ENCODE data around the gene KRT80. TPM values are rescaled to one million over a fixed set of nuclear protein-coding genes. Genes with fewer than 3 reads are reported as not detected.

KRT80 gene
- total RNA-seq, 1 donor from 2014 or later: 10.7 TPM

- TF ChIP-seq CTCF (IDR thresholded peaks at IDR 0.05): no peak
- H3K4me1 Mint-ChIP-seq (ENCODE audit: low read depth): peaks cover 60% of the 10 kb centered on the region
- no peaks in the 10 kb centered on the region for H3K9me3 Mint-ChIP-seq (ENCODE audit: low read depth)
- DNase-seq (ENCODE audit: low spot score): no peak
- H3K27ac Mint-ChIP-seq (ENCODE audit: unreplicated experiment): peak overlapping the region; percentile 87
- H3K36me3 Mint-ChIP-seq (ENCODE audit: low read depth): no peaks in the 10 kb centered on the region
- no peaks in the 10 kb centered on the region for H3K27me3 Mint-ChIP-seq (ENCODE audit: low read depth)
- no peak overlapping the region for H3K4me3 Mint-ChIP-seq (ENCODE audit: unreplicated experiment)
Measured at GRCh38 chr12:52145228-52146088, 46.4 kb downstream of the KRT80 start.

- Mint-ChIP-seq H3K9me3 (ENCODE audit: low read depth) (no peaks in the 10 kb centered on the region), H3K27me3 (ENCODE audit: low read depth) (no peaks in the 10 kb centered on the region), H3K4me3 (ENCODE audit: unreplicated experiment) (no peak overlapping the region), H3K27ac (ENCODE audit: unreplicated experiment) (no peak overlapping the region), H3K36me3 (ENCODE audit: low read depth) (no peaks in the 10 kb centered on the region), H3K4me1 (ENCODE audit: low read depth) (peaks cover 53% of the 10 kb centered on the region)
- TF ChIP-seq CTCF (IDR thresholded peaks at IDR 0.05): no peak
- no peak for DNase-seq (ENCODE audit: low spot score)
Measured at GRCh38 chr12:52144512-52145227, 47.1 kb downstream of the KRT80 start.

- TF ChIP-seq CTCF (IDR thresholded peaks at IDR 0.05): no peak
- peaks cover 34% of the 10 kb centered on the region for H3K4me1 Mint-ChIP-seq (ENCODE audit: low read depth)
- no peak overlapping the region for H3K27ac Mint-ChIP-seq (ENCODE audit: unreplicated experiment)
Measured at GRCh38 chr12:52142431-52142830, 49.4 kb downstream of the KRT80 start.

GRCh38 chr12:52141875-52142274, 49.9 kb downstream of the KRT80 start:
- H3K4me3 Mint-ChIP-seq (ENCODE audit: unreplicated experiment): no peak overlapping the region
- peaks cover 28% of the 10 kb centered on the region for H3K4me1 Mint-ChIP-seq (ENCODE audit: low read depth)
- H3K36me3 Mint-ChIP-seq (ENCODE audit: low read depth): no peaks in the 10 kb centered on the region
- no peak overlapping the region for H3K27ac Mint-ChIP-seq (ENCODE audit: unreplicated experiment)
- no peaks in the 10 kb centered on the region for H3K27me3 Mint-ChIP-seq (ENCODE audit: low read depth)
- no peaks in the 10 kb centered on the region for H3K9me3 Mint-ChIP-seq (ENCODE audit: low read depth)
- no peak for TF ChIP-seq CTCF (IDR thresholded peaks at IDR 0.05)
- DNase-seq (ENCODE audit: low spot score): no peak

More at GRCh38 chr12:52142431-52142830, 49.4 kb downstream of the KRT80 start:
- H3K9me3 Mint-ChIP-seq (ENCODE audit: low read depth): no peaks in the 10 kb centered on the region
- H3K27me3 Mint-ChIP-seq (ENCODE audit: low read depth): no peaks in the 10 kb centered on the region
- no peak for DNase-seq (ENCODE audit: low spot score)
- H3K4me3 Mint-ChIP-seq (ENCODE audit: unreplicated experiment): no peak overlapping the region
- H3K36me3 Mint-ChIP-seq (ENCODE audit: low read depth): no peaks in the 10 kb centered on the region

GRCh38 chr12:52141306-52141705, 50.5 kb downstream of the KRT80 start:
- Mint-ChIP-seq H3K4me1 (ENCODE audit: low read depth) (peaks cover 25% of the 10 kb centered on the region), H3K9me3 (ENCODE audit: low read depth) (no peaks in the 10 kb centered on the region), H3K4me3 (ENCODE audit: unreplicated experiment) (no peak overlapping the region), H3K27me3 (ENCODE audit: low read depth) (no peaks in the 10 kb centered on the region), H3K36me3 (ENCODE audit: low read depth) (no peaks in the 10 kb centered on the region), H3K27ac (ENCODE audit: unreplicated experiment) (no peak overlapping the region)
- TF ChIP-seq CTCF (IDR thresholded peaks at IDR 0.05): peak; percentile 22
- no peak for DNase-seq (ENCODE audit: low spot score)
